Measurements from ENCODE around the gene NAT16. TPM values are rescaled to one million over a fixed set of nuclear protein-coding genes. Genes with fewer than 3 reads are reported as not detected.

NAT16 gene
- total RNA-seq, 6 experiments from 2014 or later = not detected

DNA sequence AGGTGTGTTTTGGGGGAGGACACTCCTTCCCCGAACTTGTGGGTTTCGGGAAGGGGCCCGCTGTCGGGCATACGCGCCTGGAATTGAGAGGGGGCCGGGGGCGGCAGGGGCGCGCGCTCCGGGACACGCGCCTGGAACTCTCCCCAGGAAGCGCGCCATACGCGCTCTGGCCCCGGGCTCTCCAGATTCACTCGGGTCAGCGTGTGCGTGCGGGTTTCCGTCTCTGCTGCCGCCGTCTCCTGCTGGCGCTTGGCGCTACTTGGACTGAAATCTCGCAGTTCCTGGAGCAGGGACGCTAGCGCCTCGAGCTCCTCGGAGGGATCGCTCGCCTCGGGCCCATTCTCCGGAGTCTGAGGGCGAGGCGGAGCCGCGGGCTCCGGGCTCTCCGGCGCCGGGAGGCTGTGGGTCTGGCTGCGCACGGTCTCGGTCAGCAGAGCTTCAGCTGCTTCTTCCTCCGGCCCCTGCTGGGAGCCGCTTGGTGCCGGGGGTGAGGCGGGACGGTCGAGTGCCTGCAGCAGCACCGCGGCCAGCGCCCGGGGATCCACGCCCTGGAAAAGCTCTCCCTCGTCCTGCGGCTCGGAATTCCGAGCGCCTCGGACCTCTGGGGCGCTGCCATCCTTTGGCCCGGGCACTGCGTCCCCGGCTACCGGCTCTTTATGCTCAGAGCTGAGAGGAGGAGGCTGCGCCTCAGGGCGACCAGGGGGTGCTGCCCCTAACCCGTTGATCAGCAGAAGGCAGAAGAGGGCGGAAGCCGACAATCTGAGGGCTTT is 15.8 kb downstream of the NAT16 start:
- H3K27ac Mint-ChIP-seq = no peak overlapping the region
- no peaks in the 10 kb centered on the region for H3K9me3 Mint-ChIP-seq
- H3K27me3 Mint-ChIP-seq (ENCODE audit: insufficient read depth) = peaks cover 33% of the 10 kb centered on the region
- H3K36me3 Mint-ChIP-seq (ENCODE audit: low read depth) = peaks cover 13% of the 10 kb centered on the region; the same call in 1 of the 2 replicates
- TF ChIP-seq, protein P1, sequence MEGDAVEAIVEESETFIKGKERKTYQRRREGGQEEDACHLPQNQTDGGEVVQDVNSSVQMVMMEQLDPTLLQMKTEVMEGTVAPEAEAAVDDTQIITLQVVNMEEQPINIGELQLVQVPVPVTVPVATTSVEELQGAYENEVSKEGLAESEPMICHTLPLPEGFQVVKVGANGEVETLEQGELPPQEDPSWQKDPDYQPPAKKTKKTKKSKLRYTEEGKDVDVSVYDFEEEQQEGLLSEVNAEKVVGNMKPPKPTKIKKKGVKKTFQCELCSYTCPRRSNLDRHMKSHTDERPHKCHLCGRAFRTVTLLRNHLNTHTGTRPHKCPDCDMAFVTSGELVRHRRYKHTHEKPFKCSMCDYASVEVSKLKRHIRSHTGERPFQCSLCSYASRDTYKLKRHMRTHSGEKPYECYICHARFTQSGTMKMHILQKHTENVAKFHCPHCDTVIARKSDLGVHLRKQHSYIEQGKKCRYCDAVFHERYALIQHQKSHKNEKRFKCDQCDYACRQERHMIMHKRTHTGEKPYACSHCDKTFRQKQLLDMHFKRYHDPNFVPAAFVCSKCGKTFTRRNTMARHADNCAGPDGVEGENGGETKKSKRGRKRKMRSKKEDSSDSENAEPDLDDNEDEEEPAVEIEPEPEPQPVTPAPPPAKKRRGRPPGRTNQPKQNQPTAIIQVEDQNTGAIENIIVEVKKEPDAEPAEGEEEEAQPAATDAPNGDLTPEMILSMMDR (IDR thresholded peaks at IDR 0.05) = no peak
- peaks cover 50% of the 10 kb centered on the region for H3K4me1 Mint-ChIP-seq (ENCODE audit: low read depth)
- H3K4me3 Mint-ChIP-seq = no peak overlapping the region
- DNase-seq = peak; percentile 47

DNA sequence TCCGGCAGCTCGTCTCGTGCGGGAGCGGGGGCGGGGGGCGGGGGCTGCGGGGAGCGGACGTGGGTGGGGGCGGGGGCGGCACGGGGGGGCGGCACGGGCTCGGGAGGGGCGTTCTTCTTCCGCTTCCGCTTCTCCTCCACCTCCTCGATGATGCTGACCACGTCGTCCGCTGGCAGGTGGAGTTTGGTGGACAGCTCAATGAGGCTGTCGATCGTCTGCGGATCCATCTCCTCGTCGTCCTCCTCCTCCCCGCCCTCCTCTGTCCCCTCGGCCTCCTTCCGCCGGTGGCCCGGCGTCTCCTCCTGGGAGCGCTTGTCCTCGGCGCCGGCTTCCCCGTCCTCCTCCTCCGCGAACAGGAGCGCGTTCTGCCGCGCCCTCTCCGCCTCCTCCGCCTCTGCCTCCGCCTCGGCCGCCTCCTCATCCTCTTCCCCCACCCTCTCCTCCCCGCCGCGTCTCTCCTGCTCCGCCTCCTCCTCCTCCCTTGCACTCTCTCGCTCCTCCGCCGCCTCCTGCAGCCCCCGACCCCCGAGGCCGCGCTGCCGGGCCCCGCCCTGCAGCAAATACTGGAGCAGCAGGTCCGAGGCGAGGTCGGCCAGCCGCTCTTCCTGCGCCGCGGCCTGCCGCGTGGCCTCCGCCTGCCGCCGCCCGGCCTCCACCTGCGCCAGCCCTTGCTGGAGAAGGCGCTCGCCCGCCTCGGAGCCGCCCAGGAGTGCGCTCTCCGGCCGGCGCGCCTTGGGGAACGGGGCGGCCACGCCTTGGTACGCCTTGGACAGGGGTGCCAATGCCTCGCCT is 16.6 kb downstream of the NAT16 start:
- peaks cover 48% of the 10 kb centered on the region for H3K4me1 Mint-ChIP-seq (ENCODE audit: low read depth)
- peaks cover 32% of the 10 kb centered on the region for H3K27me3 Mint-ChIP-seq (ENCODE audit: insufficient read depth)
- no peak for DNase-seq
- H3K9me3 Mint-ChIP-seq = no peaks in the 10 kb centered on the region
- peak overlapping the region; percentile 63 for H3K4me3 Mint-ChIP-seq
- TF ChIP-seq, protein P1 (IDR thresholded peaks at IDR 0.05) = no peak
- H3K36me3 Mint-ChIP-seq (ENCODE audit: low read depth) = peaks cover 13% of the 10 kb centered on the region; the same call in 1 of the 2 replicates
- H3K27ac Mint-ChIP-seq = no peak overlapping the region

DNA sequence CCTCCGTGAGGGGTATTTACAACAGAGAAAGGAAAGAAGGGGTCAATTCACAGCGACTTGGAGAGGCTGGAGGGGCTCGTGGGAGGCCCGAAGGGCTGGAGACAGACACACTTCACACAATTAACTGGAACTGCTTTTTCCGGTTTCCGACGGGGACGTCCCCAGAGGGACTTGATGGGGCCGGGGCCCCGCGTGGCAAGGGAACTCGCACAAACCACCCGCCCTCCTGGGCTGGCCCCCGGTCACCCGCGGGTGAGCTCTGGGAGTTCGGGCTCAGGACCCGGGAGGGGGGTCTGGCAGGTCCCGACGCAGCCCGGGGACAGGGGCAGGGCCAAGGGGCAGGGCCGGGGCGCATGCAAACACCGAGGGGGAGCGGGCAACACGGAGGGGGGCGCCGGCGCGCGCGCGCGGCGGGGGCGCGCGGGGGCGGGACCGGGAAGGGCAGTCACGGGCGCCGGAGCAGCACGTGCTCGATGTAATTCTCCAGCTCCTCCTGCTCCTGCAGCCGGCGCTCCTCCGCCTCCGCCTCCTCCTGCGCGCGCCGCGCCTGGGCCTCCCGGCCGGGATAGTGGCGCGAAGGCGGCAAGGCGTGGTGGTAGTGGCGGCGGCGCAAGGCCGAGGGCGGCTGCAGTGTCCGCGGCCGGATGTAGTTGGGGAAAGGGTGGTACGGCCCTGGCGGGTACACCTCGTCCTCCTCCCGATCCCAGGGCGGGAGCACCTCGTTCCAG is 17.4 kb downstream of the NAT16 start:
- peak overlapping the region; percentile 63; the same call in 1 of the 2 replicates for H3K4me3 Mint-ChIP-seq
- peak; percentile 36 for DNase-seq
- peaks cover 13% of the 10 kb centered on the region; the same call in 1 of the 2 replicates for H3K36me3 Mint-ChIP-seq (ENCODE audit: low read depth)
- H3K27me3 Mint-ChIP-seq (ENCODE audit: insufficient read depth) = peaks cover 28% of the 10 kb centered on the region
- TF ChIP-seq, protein P1 (IDR thresholded peaks at IDR 0.05) = no peak
- H3K4me1 Mint-ChIP-seq (ENCODE audit: low read depth) = peaks cover 40% of the 10 kb centered on the region
- no peak overlapping the region for H3K27ac Mint-ChIP-seq
- H3K9me3 Mint-ChIP-seq = no peaks in the 10 kb centered on the region

DNA sequence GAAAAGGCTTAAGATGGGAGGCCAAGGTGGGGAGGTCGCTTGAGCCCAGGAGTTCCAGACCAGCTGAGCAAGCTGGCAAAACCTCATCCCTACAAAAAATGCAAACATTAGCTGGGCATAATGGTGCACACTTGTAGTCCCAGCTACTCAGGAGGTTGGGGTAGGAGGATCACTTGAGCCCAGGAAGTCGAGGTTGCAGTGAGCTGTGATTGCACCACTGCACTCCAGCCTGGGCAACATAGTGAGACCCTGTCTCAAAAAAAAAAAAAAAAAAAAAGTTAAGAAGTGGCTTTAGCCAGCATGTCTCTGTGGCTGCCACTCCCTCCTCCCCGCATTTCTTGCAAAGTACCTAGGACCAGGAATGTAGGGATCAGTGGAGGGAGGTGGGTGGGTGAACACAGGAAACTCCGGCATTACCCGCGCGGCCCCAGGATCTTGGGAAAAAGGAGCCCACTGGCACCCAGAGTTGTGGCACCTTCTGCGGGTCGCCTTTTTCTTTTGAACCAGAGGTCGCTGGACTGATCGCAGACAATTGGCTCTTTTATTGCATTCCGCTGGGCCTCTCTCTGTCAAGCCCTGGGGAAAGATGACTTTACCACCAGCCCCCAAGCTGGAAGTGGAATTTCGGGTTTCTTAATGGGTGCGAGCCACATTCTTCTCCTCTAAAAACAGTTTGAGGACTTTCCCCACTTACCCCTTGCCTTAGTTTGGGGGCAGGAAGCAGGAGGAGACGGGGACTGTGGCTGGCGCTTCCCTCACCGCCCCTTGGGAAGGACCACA is 18.2 kb downstream of the NAT16 start:
- TF ChIP-seq, protein P1 (IDR thresholded peaks at IDR 0.05) = no peak
- peaks cover 32% of the 10 kb centered on the region for H3K4me1 Mint-ChIP-seq (ENCODE audit: low read depth)
- no peak for DNase-seq
- H3K36me3 Mint-ChIP-seq (ENCODE audit: low read depth) = peaks cover 18% of the 10 kb centered on the region; the same call in 1 of the 2 replicates
- no peaks in the 10 kb centered on the region for H3K9me3 Mint-ChIP-seq
- no peak overlapping the region for H3K27ac Mint-ChIP-seq
- 0 out of 2 replicates have a peak overlapping the region, but pooled peaks have one; percentile 26 for H3K4me3 Mint-ChIP-seq
- H3K27me3 Mint-ChIP-seq (ENCODE audit: insufficient read depth) = peaks cover 21% of the 10 kb centered on the region

DNA sequence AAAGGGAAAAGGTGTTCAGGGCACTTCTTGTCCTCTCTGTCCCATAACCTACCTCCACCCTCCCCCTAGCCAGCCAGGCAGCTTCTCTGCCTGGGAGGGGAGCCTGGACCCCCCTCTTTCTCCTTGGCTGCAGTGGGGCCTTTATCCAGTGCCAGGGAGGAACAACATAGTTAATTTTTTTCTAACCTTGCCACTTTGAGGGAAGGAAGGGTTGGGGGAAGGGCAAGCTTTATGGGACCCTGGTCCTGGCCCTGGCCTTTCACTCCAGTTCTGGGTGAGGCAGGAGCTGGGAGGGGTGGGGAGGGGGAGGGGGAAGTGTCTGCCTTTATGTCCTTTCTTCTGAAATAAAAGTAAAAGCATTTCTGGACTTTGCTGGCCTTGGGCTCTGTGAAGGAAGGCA is 19.2 kb downstream of the NAT16 start:
- no peak overlapping the region for H3K27ac Mint-ChIP-seq

More for the DNA sequence above, 19.2 kb downstream of the NAT16 start:
- H3K27me3 Mint-ChIP-seq (ENCODE audit: insufficient read depth) = peaks cover 17% of the 10 kb centered on the region
- H3K4me3 Mint-ChIP-seq = no peak overlapping the region
- peaks cover 25% of the 10 kb centered on the region; the same call in 1 of the 2 replicates for H3K36me3 Mint-ChIP-seq (ENCODE audit: low read depth)
- TF ChIP-seq, protein P1 (IDR thresholded peaks at IDR 0.05) = no peak
- peaks cover 31% of the 10 kb centered on the region for H3K4me1 Mint-ChIP-seq (ENCODE audit: low read depth)
- H3K9me3 Mint-ChIP-seq = no peaks in the 10 kb centered on the region
- DNase-seq = no peak

Data from HFFc6 (cell line).